Parathyroid adenoma (tissue), 2 donors: ENCODE data around the gene ATG2A.

Experiments
- H2AFZ ChIP-seq: fragments of 300-600 bp; sonication (generic); one replicate; pipeline ENCODE4 v1.7.0; 2017; ENCODE audit warnings: antibody characterized with exemption, mild to moderate bottlenecking
- H3K27ac ChIP-seq: fragments of 300-600 bp; sonication (generic); one replicate; pipeline ENCODE4 v1.7.0; 2017
- H3K27me3 ChIP-seq: fragments of 300-600 bp; sonication (generic); one replicate; pipeline ENCODE4 v1.7.0; 2017; ENCODE audit warnings: low read length; ENCODE audit not compliant: control insufficient read depth, insufficient read depth
- H3K36me3 ChIP-seq: fragments of 300-600 bp; sonication (generic); one replicate; pipeline ENCODE4 v1.7.0; 2017; ENCODE audit warnings: low read length; ENCODE audit not compliant: control insufficient read depth, insufficient read depth
- H3K4me1 ChIP-seq: fragments of 300-600 bp; sonication (generic); one replicate; pipeline ENCODE4 v1.7.0; 2017; ENCODE audit warnings: control low read depth
- H3K4me2 ChIP-seq: fragments of 300-600 bp; sonication (generic); one replicate; pipeline ENCODE4 v1.7.0; 2017; ENCODE audit warnings: low read length
- H3K4me3 ChIP-seq: fragments of 300-600 bp; sonication (generic); one replicate; pipeline ENCODE4 v1.7.0; 2017; ENCODE audit warnings: low read depth, low read length
- H3K79me2 ChIP-seq: fragments of 300-600 bp; sonication (generic); one replicate; pipeline ENCODE4 v1.7.0; 2017; ENCODE audit warnings: control low read depth
- H3K9ac ChIP-seq: fragments of 300-600 bp; sonication (generic); one replicate; pipeline ENCODE4 v1.7.0; 2017; ENCODE audit warnings: mild to moderate bottlenecking
- H3K9me3 ChIP-seq: fragments of 300-600 bp; sonication (generic); one replicate; pipeline ENCODE4 v1.7.0; 2017; ENCODE audit warnings: low read length; ENCODE audit not compliant: control insufficient read depth
- CTCF ChIP-seq: fragments of 300-600 bp; sonication (generic); IDR thresholded peaks from one replicate; pipeline ENCODE4 v1.7.0; 2017; ENCODE audit warnings: antibody characterized with exemption, mild to moderate bottlenecking
- donor health status: primary hyperparathyroidism.

ATG2A gene

GRCh38 chr11:64934682-64935358, 17.8 kb upstream of the ATG2A start:
- TF ChIP-seq CTCF = no peak
- Histone ChIP-seq H2AFZ (no peak overlapping the region), H3K36me3 (no peaks in the 10 kb centered on the region), H3K9me3 (no peaks in the 10 kb centered on the region), H3K27ac (no peak overlapping the region), H3K4me3 (no peak overlapping the region), H3K4me1 (no peaks in the 10 kb centered on the region), H3K27me3 (no peaks in the 10 kb centered on the region), H3K9ac (no peak overlapping the region), H3K79me2 (no peaks in the 10 kb centered on the region), H3K4me2 (no peak overlapping the region)

- Histone ChIP-seq H3K27ac (no peak overlapping the region), H3K79me2 (no peaks in the 10 kb centered on the region), H3K4me3 (no peak overlapping the region), H3K4me2 (no peak overlapping the region), H3K9me3 (no peaks in the 10 kb centered on the region), H3K36me3 (no peaks in the 10 kb centered on the region), H3K9ac (no peak overlapping the region), H3K4me1 (no peaks in the 10 kb centered on the region), H2AFZ (no peak overlapping the region), H3K27me3 (no peaks in the 10 kb centered on the region)
- no peak for TF ChIP-seq CTCF
Measured at GRCh38 chr11:64933935-64934681, 17.1 kb upstream of the ATG2A start.

GRCh38 chr11:64933213-64933934, 16.4 kb upstream of the ATG2A start:
- Histone ChIP-seq H3K9ac (no peak overlapping the region), H3K79me2 (no peaks in the 10 kb centered on the region), H3K4me2 (no peak overlapping the region), H3K36me3 (no peaks in the 10 kb centered on the region), H3K4me3 (no peak overlapping the region), H3K9me3 (no peaks in the 10 kb centered on the region), H2AFZ (no peak overlapping the region), H3K27ac (no peak overlapping the region), H3K4me1 (no peaks in the 10 kb centered on the region), H3K27me3 (no peaks in the 10 kb centered on the region)
- no peak for TF ChIP-seq CTCF

GRCh38 chr11:64932324-64932723, 15.3 kb upstream of the ATG2A start:
- Histone ChIP-seq H3K4me1 (no peaks in the 10 kb centered on the region), H3K79me2 (no peaks in the 10 kb centered on the region), H2AFZ (no peak overlapping the region), H3K9ac (no peak overlapping the region), H3K4me2 (no peak overlapping the region), H3K4me3 (no peak overlapping the region), H3K9me3 (no peaks in the 10 kb centered on the region), H3K27ac (no peak overlapping the region), H3K27me3 (no peaks in the 10 kb centered on the region), H3K36me3 (no peaks in the 10 kb centered on the region)
- TF ChIP-seq CTCF = no peak
